Left hindlimb (tissue), 1 donor: ENCODE measurements around the gene BIN1.

Source experiments
- DNase-seq: peaks from one replicate; pipeline ENCODE4 v3.0.0-alpha.2; 2018

BIN1 gene

DNA sequence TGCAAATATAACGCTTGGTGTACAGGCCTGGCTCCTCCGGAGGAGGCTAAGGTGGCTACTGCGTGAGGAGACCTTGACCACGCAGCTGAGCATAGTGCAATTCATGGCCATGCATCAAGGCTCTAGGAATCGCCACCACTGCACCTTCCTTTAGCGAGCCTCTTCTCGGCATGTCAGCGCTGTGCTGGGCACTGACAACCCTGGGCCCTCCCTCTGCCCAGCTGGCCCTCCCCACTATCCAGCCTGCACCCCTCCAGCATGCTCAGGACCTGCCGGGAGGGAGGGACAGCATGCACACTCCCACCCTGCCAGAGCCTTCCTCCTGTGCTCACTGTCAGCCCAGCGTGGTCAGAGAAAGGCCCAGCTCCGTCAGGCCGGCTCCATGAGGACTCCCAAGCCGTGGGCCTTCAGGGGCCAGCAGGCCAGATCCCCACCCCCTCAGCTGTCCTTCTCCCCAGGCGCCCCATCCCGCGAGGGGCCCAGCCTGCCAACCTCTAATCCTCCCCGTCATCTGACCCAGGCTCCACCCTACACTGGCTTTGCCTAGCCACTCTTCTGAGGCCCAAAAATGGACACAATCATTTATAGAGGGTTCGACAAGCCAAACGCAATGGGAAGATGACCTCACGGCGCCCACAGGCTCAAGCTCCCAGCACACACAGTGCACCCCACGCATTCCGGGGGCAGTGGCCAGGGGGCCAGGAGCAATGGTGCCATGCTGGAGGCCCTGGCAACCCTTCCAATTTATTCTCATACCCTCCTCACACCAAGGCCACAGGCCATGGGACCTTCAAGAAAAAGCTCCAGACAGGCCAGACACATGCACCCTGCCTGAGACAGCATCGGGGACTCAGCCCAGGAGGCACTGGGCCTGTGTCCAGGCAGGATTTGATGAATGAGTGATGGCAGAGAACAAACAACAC is 3.5 kb downstream of the BIN1 start:
- DNase-seq: no peak

DNA sequence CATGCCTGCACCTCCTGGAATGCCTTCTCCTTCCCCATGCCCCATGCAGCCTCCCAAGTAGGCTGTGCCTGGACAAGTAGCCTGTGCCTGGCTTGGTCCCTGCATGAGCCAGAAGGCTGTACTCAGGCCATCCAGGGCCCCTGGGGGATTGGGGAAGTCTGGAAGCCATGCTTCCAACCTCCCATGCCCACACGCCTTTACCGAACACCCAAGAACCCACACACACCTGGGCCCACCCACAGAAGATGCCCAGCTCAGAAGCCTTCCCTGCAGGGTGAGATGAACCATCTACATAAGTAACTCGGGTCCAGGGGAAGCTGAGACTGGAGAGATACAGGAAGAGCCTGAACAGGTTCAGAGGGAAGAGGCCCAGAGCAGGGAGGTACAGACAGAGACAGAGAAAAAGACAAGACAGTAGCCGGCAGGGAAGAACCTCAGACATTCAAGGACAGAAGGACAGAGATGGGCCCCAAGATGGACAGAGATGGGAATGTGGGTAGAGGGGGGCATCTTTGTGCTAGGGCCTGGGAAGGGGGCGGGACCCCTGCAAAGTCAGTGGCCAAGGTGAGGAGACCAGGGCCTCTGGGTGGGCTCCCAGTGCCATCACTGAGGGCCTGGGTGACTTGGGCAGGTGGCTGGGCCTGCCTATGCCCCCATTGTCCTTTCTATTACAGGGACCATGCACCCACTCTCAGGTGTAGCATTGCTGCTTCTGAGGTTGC is 4.3 kb downstream of the BIN1 start:
- DNase-seq: no peak

- DNase-seq: no peak
Observed at GRCh38 chr2:127101756-127102477, 5.0 kb downstream of the BIN1 start.

- DNase-seq: no peak
Observed at GRCh38 chr2:127101048-127101611, 5.8 kb downstream of the BIN1 start.

GRCh38 chr2:127100251-127101047 is 6.5 kb downstream of the BIN1 start:
- DNase-seq: peak; percentile 26

- peak; percentile 36 for DNase-seq
Observed at GRCh38 chr2:127098711-127099110, 8.2 kb downstream of the BIN1 start.

- peak; percentile 29 for DNase-seq
Observed at GRCh38 chr2:127097841-127098651, 8.9 kb downstream of the BIN1 start.

DNA sequence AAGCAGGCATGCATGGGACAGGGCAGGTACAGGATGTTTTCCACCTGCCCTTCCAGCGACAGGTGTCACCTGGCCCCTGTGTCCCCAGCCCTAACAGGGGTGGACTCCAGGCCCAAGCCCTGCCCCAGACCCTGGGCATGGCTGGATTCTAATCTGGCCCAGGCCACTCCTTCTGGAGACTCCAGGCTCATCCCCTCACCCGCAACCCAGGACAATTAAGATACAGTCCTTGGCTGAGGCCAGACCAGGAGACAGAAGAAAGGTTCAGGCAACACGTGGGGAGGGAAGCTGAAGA is 9.5 kb downstream of the BIN1 start:
- no peak for DNase-seq

GRCh38 chr2:127096718-127097470 is 10.1 kb downstream of the BIN1 start:
- peak; percentile 40 for DNase-seq

DNA sequence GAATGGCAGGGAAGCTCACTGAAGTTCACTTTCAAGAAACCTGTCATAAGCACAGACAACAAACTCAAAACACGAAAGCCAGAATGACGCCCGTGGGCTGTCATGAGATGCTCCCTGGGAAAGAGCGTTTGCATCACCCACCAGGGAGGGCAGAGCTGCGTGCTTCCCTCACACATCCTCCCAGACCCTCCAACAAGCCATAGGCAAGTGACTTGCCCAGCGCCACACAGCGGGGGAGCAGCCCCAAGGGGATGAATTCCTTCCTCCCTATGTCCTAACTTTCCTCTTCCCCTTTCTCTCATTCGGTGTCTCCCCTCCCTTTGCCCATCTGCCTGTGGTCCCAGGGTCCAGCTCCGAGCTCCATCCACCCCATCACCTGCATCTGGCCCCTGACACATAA is 10.7 kb downstream of the BIN1 start:
- DNase-seq: no peak

GRCh38 chr2:127095784-127096183 is 11.2 kb downstream of the BIN1 start:
- DNase-seq: peak; percentile 25

DNA sequence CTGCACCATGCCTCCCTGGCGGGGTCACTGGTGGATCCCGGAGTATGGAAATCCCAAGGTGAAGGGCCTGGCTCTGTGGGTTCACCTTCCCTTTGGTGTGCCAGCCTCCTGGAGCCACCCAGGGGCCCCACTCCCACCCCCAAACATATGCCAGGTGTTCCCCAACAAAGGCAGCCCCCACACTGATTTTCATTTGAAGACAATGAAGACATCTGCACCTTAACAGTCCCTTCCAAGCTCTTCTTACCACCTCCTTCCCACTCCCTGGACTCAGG is 11.7 kb downstream of the BIN1 start:
- peak; percentile 24 for DNase-seq

DNA sequence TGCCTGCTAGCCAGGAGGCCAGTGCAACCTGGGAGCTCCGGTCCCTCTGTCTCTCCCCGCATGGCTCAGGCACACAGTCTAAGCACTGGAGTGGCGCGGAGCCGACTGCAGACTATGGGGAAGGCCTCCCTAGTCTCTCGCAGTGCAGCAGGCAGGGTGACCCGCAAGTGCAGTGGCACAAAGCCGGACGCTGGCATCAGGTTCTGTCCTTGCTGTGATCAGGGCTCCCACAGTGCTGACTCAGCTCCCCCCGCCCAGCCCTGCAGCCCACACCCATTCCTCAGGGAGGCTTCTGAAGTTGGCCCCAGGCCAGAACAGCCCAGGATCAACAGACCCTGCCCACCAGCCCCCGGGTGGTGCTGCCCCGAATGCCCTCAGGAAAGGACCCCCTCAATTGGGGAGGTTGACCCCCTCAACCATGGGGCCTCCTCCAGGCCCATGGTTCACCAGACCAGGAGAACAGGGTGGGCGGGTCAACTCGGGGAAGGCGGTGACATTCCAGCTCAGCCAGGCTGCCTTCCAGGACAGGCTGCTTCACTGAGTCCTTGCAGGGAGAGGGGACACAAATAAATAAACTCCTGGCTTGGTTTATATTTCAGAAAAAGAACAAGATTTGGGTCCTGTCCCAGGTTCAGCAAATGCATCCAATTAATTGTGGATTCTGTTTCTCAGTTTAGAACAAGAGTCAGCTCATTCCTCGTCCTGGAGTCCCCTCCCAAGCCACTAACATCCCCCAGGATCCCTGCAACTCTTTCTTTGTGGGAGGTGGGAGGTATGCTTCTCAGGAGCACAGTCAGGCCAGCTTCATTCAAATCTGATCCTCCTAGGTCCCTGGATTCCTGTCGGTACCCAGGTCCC is 12.2 kb downstream of the BIN1 start:
- DNase-seq: peak; percentile 80

- DNase-seq: peak; percentile 34
Observed at GRCh38 chr2:127093648-127094210, 13.2 kb downstream of the BIN1 start.

- DNase-seq: no peak
Observed at GRCh38 chr2:127092901-127093516, 13.9 kb downstream of the BIN1 start.

DNA sequence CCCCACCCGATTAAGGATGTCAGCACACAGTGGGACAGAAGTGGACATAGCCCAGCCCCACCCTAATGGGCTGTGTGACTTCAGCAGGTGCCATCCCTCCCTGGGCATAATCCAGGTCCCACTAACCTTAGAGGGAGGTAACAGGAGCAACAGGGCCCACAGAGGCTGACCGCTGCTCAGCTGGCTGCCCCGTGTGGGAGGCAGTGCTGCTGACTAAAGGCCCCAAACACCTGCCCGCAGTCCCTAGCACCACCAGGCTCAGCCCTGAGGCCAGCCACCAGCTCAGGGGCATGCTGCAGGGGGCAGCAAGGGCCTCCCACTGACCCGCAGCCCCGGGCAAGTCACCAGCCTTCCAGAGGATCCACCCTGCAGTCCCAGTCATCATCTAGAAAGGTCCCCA is 14.6 kb downstream of the BIN1 start:
- DNase-seq: peak; percentile 26

GRCh38 chr2:127091886-127092285 is 15.1 kb downstream of the BIN1 start:
- no peak for DNase-seq

DNA sequence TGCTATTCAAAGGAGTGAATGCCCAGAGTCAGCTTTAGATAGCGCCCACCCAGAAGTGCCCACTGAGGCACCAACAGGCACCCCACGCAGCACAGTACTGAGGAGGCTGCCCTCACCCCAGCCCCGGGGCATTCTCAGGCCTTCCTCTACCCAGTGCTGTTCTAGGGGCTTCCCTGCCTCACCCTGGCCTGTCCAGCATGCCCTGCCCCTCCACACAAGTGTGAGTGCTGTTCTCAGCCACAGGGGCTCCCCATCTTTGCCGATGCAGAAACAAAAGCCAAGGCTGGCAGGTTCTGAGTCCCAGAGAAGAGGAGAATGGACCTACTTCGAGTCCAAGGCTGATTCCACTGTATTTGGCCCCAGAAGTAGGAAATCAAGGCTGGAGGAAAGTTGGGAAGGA is 15.8 kb downstream of the BIN1 start:
- no peak for DNase-seq
